ENCODE measurements around the gene HOXC9.

HOXC9 gene

DNA sequence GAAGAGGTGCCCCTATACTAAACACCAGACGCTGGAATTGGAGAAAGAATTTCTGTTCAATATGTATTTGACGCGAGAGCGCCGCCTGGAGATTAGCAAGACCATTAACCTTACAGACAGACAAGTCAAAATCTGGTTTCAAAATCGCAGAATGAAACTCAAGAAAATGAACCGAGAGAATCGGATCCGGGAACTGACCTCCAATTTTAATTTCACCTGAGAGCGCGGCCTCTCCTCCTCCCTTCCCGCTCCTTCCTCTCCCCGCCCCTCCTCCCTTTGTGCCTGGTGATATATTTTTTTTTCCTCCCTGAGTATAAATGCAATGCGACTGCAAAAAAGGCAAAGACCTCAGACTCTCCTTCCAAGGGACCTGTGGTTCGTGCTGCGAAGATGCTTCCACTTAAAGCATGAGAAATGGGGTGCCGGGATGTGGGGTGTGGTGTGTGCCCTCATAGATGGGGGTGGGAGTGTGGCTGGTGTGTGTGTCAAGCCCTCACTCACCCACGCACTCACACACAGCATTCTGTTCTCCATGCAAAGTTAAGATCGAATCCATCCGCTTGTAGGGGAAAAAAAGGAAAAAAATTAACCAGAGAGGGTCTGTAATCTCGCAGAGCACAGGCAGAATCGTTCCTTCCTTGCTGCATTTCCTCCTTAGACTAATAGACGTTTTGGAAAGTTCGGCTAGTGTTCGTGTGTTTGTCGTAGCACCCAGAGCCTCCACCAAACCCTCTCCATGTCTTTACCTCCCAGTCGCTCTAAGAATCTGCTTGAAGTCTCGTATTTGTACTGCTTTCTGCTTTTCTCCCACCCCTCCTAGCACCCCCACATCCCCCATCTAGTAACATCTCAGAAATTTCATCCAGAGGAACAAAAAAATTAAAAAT, 10.5 kb upstream of the HOXC9 start (continued):
- TF ChIP-seq, protein P1, sequence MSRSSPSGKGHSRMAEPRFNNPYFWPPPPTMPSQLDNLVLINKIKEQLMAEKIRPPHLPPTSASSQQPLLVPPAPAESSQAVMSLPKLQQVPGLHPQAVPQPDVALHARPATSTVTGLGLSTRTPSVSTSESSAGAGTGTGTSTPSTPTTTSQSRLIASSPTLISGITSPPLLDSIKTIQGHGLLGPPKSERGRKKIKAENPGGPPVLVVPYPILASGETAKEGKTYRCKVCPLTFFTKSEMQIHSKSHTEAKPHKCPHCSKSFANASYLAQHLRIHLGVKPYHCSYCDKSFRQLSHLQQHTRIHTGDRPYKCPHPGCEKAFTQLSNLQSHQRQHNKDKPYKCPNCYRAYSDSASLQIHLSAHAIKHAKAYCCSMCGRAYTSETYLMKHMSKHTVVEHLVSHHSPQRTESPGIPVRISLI (tag by site-specific recombination; IDR thresholded peaks at IDR 0.05): peak; percentile 94
- TF ChIP-seq EGR2 (tag by site-specific recombination; IDR thresholded peaks at IDR 0.05; ENCODE audit: low read depth): peak; percentile 78
- TF ChIP-seq, protein P2, sequence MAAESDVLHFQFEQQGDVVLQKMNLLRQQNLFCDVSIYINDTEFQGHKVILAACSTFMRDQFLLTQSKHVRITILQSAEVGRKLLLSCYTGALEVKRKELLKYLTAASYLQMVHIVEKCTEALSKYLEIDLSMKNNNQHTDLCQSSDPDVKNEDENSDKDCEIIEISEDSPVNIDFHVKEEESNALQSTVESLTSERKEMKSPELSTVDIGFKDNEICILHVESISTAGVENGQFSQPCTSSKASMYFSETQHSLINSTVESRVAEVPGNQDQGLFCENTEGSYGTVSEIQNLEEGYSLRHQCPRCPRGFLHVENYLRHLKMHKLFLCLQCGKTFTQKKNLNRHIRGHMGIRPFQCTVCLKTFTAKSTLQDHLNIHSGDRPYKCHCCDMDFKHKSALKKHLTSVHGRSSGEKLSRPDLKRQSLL (tag by site-specific recombination; IDR thresholded peaks at IDR 0.05): peak; percentile 71
- peak; percentile 87 for TF ChIP-seq ZFHX2 (tag by site-specific recombination; conservative IDR thresholded peaks at IDR 0.05)

DNA sequence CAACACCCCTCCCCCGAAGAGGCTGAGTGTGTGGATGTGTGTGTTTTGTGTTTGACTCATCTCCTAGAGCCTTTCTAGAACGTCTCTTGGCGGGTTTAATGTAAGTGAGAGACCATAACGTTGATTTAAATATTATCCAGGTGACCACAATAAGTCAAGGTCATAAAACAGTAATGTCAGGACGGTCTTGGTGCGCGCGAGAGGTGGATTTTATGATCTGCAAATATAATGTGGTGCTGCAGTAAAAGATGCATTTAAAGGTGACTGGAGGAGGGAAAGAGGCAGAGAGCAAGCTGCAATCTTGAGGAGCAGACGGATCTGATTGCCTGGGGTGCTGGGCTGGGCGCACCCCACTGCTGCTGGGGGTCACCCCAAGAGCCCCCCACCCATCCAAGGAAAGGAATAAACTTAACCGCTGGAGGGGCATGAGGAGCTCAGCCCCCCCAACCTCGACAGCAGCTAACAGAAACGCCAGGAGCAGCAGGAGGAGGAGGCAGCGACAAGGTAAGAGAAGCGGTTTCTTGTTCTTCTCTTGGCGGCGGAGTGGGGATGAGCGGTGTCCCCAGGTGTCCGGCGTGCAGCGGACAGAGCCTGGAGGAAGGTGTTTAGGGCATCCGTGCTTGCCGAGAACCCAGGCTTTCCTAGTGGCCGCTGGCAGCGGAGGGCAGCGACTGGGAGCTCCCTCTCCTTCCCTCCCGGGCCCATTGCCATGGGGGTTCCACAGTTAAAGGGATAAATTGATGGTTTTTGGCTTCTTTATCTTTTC, 9.5 kb upstream of the HOXC9 start:
- peaks cover 36% of the 10 kb centered on the region for H3K4me1 ChIP-seq (ENCODE audit: control insufficient read depth, insufficient read depth, low read length)
- no peak overlapping the region for H3K4me3 ChIP-seq (ENCODE audit: low read depth, low read length)
- POLR2A ChIA-PET: interaction anchor here (1.8 kb wide), 1 partner anchor 10 kb away, joined by 10 read pairs; the partner anchor contains the start of gene HOXC9
- no peaks in the 10 kb centered on the region for H3K9me3 ChIP-seq (ENCODE audit: control insufficient read depth, insufficient read depth, low read depth, low read length)
- peak overlapping the region; percentile 71 for H3K27ac ChIP-seq (ENCODE audit: extremely low read depth, low read depth, low read length)
- CTCF ChIA-PET: interaction anchor here (0.5 to 3.0 kb wide), 16 partner anchors 10 to 403 kb away, joined by 3 to 25 read pairs (median 4); partner anchors contain the start of gene HOXC8
- no peaks in the 10 kb centered on the region for H3K36me3 ChIP-seq (ENCODE audit: control insufficient read depth in 2 of 2, insufficient read depth in 1 of 2, low read length in 2 of 2)
- TF ChIP-seq KLF8 (tag by site-specific recombination; IDR thresholded peaks at IDR 0.05) (peak; percentile 13; the same call in 1 of the 2 replicates), SP7 (tag by site-specific recombination; IDR thresholded peaks at IDR 0.05) (peak; percentile 42), ZNF132 (tag by site-specific recombination; IDR thresholded peaks at IDR 0.05; ENCODE audit: borderline replicate concordance) (no peak), ZNF366 (tag by site-specific recombination; conservative IDR thresholded peaks at IDR 0.05) (peak; percentile 20; the same call in 1 of the 2 replicates), ZEB2 (tag by site-specific recombination; IDR thresholded peaks at IDR 0.05) (0 out of 2 replicates have a peak, but pooled peaks have one; percentile 22), ZNF561 (tag by site-specific recombination; IDR thresholded peaks at IDR 0.05; ENCODE audit: borderline replicate concordance) (peak; percentile 72), ZNF843 (tag by site-specific recombination; IDR thresholded peaks at IDR 0.05) (peak; percentile 53; the same call in 1 of the 2 replicates), OSR2 (tag by site-specific recombination; IDR thresholded peaks at IDR 0.05) (peak; percentile 38; the same call in 1 of the 2 replicates), WT1 (tag by site-specific recombination; IDR thresholded peaks at IDR 0.05) (peak; percentile 60), ZXDB (tag by site-specific recombination; IDR thresholded peaks at IDR 0.05) (peak; percentile 28; the same call in 1 of the 2 replicates), SCRT2 (tag by site-specific recombination; IDR thresholded peaks at IDR 0.05) (no peak), ZNF660 (tag by site-specific recombination; IDR thresholded peaks at IDR 0.05) (no peak), ZSCAN16 (tag by site-specific recombination; IDR thresholded peaks at IDR 0.05) (no peak), ZNF776 (tag by site-specific recombination; IDR thresholded peaks at IDR 0.05; ENCODE audit: borderline replicate concordance) (no peak), ZNF324 (tag by site-specific recombination; IDR thresholded peaks at IDR 0.05) (no peak; the same call in 1 of the 2 replicates)
- TF ChIP-seq, protein P3, sequence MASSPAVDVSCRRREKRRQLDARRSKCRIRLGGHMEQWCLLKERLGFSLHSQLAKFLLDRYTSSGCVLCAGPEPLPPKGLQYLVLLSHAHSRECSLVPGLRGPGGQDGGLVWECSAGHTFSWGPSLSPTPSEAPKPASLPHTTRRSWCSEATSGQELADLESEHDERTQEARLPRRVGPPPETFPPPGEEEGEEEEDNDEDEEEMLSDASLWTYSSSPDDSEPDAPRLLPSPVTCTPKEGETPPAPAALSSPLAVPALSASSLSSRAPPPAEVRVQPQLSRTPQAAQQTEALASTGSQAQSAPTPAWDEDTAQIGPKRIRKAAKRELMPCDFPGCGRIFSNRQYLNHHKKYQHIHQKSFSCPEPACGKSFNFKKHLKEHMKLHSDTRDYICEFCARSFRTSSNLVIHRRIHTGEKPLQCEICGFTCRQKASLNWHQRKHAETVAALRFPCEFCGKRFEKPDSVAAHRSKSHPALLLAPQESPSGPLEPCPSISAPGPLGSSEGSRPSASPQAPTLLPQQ (tag by site-specific recombination; IDR thresholded peaks at IDR 0.05): no peak
- TF ChIP-seq, protein P4, sequence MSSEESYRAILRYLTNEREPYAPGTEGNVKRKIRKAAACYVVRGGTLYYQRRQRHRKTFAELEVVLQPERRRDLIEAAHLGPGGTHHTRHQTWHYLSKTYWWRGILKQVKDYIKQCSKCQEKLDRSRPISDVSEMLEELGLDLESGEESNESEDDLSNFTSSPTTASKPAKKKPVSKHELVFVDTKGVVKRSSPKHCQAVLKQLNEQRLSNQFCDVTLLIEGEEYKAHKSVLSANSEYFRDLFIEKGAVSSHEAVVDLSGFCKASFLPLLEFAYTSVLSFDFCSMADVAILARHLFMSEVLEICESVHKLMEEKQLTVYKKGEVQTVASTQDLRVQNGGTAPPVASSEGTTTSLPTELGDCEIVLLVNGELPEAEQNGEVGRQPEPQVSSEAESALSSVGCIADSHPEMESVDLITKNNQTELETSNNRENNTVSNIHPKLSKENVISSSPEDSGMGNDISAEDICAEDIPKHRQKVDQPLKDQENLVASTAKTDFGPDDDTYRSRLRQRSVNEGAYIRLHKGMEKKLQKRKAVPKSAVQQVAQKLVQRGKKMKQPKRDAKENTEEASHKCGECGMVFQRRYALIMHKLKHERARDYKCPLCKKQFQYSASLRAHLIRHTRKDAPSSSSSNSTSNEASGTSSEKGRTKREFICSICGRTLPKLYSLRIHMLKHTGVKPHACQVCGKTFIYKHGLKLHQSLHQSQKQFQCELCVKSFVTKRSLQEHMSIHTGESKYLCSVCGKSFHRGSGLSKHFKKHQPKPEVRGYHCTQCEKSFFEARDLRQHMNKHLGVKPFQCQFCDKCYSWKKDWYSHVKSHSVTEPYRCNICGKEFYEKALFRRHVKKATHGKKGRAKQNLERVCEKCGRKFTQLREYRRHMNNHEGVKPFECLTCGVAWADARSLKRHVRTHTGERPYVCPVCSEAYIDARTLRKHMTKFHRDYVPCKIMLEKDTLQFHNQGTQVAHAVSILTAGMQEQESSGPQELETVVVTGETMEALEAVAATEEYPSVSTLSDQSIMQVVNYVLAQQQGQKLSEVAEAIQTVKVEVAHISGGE (tag by site-specific recombination; conservative IDR thresholded peaks at IDR 0.05; ENCODE audit: low read depth): peak; percentile 29; the same call in 1 of the 2 replicates
- TF ChIP-seq, protein P5, sequence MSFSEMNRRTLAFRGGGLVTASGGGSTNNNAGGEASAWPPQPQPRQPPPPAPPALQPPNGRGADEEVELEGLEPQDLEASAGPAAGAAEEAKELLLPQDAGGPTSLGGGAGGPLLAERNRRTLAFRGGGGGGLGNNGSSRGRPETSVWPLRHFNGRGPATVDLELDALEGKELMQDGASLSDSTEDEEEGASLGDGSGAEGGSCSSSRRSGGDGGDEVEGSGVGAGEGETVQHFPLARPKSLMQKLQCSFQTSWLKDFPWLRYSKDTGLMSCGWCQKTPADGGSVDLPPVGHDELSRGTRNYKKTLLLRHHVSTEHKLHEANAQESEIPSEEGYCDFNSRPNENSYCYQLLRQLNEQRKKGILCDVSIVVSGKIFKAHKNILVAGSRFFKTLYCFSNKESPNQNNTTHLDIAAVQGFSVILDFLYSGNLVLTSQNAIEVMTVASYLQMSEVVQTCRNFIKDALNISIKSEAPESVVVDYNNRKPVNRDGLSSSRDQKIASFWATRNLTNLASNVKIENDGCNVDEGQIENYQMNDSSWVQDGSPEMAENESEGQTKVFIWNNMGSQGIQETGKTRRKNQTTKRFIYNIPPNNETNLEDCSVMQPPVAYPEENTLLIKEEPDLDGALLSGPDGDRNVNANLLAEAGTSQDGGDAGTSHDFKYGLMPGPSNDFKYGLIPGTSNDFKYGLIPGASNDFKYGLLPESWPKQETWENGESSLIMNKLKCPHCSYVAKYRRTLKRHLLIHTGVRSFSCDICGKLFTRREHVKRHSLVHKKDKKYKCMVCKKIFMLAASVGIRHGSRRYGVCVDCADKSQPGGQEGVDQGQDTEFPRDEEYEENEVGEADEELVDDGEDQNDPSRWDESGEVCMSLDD (tag by site-specific recombination; IDR thresholded peaks at IDR 0.05): peak; percentile 94
- TF ChIP-seq, protein P2 (tag by site-specific recombination; IDR thresholded peaks at IDR 0.05): peak; percentile 95

Measured in HEK293 (cell line).